ENCODE measurements around the gene EVI5L.

GRCh38 chr19:7885818-7886217 lies 55.8 kb downstream of the EVI5L start:
- TF ChIP-seq CTCF (IDR thresholded peaks at IDR 0.05) (no peak), POLR2A (IDR thresholded peaks at IDR 0.05) (no peak)

All from breast epithelium (tissue), 3 donors.